ENCODE data around the gene ADAM19. TPM values are rescaled to one million over a fixed set of nuclear protein-coding genes. Genes with fewer than 3 reads are reported as not detected.
A peak's percentile ranks its signal among the peaks of the same experiment; 100 is the strongest.

The ADAM19 gene
- total RNA-seq, 2 donors from 2014 or later: 9.9 to 46.1 TPM

DNA sequence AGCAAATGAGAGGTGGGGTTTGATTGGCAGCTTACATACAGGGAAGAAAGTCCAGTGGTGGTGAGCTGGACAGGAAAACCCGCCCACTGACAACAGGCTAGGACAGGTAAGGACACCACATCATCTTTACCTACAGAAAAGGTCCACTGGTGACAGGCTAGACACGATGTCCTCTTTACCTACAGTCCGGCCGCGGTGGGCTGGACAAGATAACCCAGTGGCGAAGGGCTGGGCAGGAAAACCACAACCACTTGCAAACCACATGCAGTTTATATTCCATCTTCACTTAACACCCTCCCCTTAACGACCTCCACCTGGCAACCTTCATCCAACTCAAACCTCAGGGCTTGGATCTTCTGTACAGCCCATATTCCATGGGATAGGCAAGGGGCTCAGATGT, 120.5 kb downstream of the ADAM19 start:
- TF ChIP-seq, protein P1, sequence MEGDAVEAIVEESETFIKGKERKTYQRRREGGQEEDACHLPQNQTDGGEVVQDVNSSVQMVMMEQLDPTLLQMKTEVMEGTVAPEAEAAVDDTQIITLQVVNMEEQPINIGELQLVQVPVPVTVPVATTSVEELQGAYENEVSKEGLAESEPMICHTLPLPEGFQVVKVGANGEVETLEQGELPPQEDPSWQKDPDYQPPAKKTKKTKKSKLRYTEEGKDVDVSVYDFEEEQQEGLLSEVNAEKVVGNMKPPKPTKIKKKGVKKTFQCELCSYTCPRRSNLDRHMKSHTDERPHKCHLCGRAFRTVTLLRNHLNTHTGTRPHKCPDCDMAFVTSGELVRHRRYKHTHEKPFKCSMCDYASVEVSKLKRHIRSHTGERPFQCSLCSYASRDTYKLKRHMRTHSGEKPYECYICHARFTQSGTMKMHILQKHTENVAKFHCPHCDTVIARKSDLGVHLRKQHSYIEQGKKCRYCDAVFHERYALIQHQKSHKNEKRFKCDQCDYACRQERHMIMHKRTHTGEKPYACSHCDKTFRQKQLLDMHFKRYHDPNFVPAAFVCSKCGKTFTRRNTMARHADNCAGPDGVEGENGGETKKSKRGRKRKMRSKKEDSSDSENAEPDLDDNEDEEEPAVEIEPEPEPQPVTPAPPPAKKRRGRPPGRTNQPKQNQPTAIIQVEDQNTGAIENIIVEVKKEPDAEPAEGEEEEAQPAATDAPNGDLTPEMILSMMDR (IDR thresholded peaks at IDR 0.05): no peak
- Histone ChIP-seq H3K27me3 (replicated peaks; ENCODE audit: insufficient read depth) (no peaks in the 10 kb centered on the region), H3K4me1 (ENCODE audit: control insufficient read depth in 1 of 2, low read depth in 2 of 2) (peaks cover under 1 to 5% of the 10 kb centered on the region in 2 donors), H3K4me3 (no peak overlapping the region), H3K27ac (no peak overlapping the region), H3K36me3 (no peaks in the 10 kb centered on the region), H3K9me3 (no peaks in the 10 kb centered on the region)
- no peak for ATAC-seq (ENCODE audit: insufficient number of reproducible peaks, low FRiP score, low read depth)
- no peak for DNase-seq (ENCODE audit: low spot score)

DNA sequence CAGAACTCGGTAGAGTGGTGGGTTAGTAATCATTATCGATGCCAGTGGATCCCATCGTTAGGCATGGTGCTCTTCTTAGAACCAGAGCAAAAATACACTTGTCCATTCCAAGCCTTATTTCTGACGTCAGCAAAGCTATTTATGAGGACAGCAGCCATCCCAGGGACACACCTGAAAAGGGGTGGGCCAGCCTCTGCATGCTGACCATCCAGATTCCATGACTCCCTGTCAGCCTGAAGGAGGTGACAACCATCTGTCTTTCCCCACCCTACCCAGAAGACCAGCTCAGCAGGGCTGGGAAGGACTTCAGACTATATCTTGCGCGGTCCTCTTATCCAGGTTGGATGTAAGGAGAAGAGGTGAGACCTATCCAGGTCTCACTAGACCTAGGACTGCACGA, 121.3 kb downstream of the ADAM19 start:
- Histone ChIP-seq H3K9me3 (no peaks in the 10 kb centered on the region), H3K4me1 (ENCODE audit: control insufficient read depth in 1 of 2, low read depth in 2 of 2) (peaks cover 0 to 8% of the 10 kb centered on the region in 2 donors), H3K36me3 (no peaks in the 10 kb centered on the region), H3K27me3 (replicated peaks; ENCODE audit: insufficient read depth) (no peaks in the 10 kb centered on the region), H3K4me3 (no peak overlapping the region), H3K27ac (no peak overlapping the region)
- ATAC-seq (ENCODE audit: insufficient number of reproducible peaks, low FRiP score, low read depth) (no peak), DNase-seq (ENCODE audit: low spot score) (no peak)
- TF ChIP-seq, protein P1 (IDR thresholded peaks at IDR 0.05): no peak

DNA sequence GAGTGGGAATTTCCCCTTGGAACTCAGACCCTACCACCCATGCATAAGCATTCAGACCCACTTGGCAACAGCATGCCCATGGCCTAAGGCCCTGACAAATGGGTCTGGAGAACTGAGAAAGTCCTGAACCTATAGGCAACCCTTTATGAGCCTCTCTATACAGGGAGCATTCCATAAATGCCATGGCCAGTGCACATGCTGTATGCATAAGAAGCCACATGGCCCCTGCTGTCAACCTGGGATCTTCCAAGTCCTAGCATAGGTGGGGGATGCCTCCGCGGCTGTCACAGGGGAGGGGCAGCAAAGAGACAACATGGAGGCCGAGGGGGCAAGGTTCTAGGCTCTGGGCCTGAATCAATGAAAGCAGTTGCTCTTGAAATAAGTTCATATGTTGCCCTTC, 123.8 kb downstream of the ADAM19 start:
- Histone ChIP-seq H3K36me3 (no peaks in the 10 kb centered on the region), H3K4me3 (no peak overlapping the region), H3K27ac (no peak overlapping the region), H3K27me3 (replicated peaks; ENCODE audit: insufficient read depth) (no peaks in the 10 kb centered on the region), H3K9me3 (no peaks in the 10 kb centered on the region), H3K4me1 (ENCODE audit: control insufficient read depth in 1 of 2, low read depth in 2 of 2) (peaks cover 0 to 14% of the 10 kb centered on the region in 2 donors)
- ATAC-seq (ENCODE audit: insufficient number of reproducible peaks, low FRiP score, low read depth): no peak
- DNase-seq (ENCODE audit: low spot score): no peak
- TF ChIP-seq, protein P1 (IDR thresholded peaks at IDR 0.05): no peak

DNA sequence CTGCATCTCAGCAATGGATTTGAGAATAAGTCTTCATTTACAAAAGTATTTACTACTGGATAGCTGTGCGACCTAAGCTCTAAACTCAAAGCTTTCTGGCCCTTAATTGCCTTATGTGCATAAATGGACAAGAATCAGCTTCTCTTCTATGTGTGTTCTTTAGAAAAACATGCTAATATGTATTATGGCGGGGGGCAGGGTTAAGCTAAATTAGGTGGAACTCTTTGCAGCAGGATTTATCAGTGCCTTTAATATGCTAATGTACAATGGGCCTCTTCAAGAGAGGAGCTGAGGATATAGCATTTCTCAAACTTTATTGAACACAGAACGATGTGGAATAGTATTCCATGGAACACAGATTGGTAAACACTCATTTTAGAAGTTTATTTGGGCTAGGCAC, 125.6 kb downstream of the ADAM19 start:
- no peak for ATAC-seq (ENCODE audit: insufficient number of reproducible peaks, low FRiP score, low read depth)
- peaks cover 0 to 14% of the 10 kb centered on the region in 2 donors for H3K4me1 ChIP-seq (ENCODE audit: control insufficient read depth in 1 of 2, low read depth in 2 of 2)
- no peak overlapping the region for H3K4me3 ChIP-seq
- no peaks in the 10 kb centered on the region for H3K27me3 ChIP-seq (replicated peaks; ENCODE audit: insufficient read depth)
- no peaks in the 10 kb centered on the region for H3K36me3 ChIP-seq
- no peak for DNase-seq (ENCODE audit: low spot score)
- H3K27ac ChIP-seq: no peak overlapping the region
- H3K9me3 ChIP-seq: no peaks in the 10 kb centered on the region
- TF ChIP-seq, protein P1 (IDR thresholded peaks at IDR 0.05): no peak

DNA sequence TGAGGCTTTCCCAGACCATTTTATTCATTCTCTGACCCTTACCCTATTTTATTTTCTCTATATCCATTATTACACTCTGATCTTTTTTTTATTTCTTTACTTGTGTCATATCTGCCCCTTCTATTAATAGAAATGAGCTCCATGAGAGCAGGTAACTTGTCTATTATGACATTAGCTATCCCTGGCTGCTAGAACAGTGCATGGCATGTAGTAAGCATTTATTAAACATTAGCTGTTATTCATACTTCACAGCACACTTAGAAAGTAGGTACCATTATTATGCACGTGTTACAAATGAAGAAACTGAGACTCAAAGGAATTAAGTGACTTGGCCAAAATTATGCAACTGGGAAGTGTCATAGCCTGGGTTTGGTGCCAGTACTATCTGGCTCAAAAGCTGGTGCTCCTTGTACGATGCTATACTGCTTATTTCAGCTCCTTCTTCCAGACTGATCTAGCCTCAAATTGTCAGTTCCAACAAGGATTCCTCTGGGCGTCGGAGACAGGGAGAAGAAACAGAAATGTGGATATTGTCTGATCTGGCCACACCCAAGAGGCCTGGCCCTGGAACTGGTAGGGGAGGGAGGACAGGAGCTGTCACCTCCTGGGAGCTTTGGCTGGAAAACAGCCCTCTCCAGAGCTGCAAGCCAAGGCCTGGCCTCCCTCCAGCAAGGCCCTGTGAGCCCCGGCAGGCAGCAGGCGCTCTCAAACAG, 126.4 kb downstream of the ADAM19 start:
- DNase-seq (ENCODE audit: low spot score): no peak
- ATAC-seq (ENCODE audit: insufficient number of reproducible peaks, low FRiP score, low read depth): no peak
- TF ChIP-seq, protein P1 (IDR thresholded peaks at IDR 0.05): no peak
- no peaks in the 10 kb centered on the region for H3K36me3 ChIP-seq
- H3K9me3 ChIP-seq: no peaks in the 10 kb centered on the region
- no peaks in the 10 kb centered on the region for H3K27me3 ChIP-seq (replicated peaks; ENCODE audit: insufficient read depth)
- peaks cover 0 to 14% of the 10 kb centered on the region in 2 donors for H3K4me1 ChIP-seq (ENCODE audit: control insufficient read depth in 1 of 2, low read depth in 2 of 2)
- H3K4me3 ChIP-seq: no peak overlapping the region
- peak overlapping the region in 1 of 2 donors; percentile 12 for H3K27ac ChIP-seq

All from thoracic aorta (tissue), 2 donors.